Transverse colon (tissue), 4 donors: ENCODE results near the gene CHD2.

Experiments used
- POLR2A ChIP-seq: fragments of 450-650 bp; IDR thresholded peaks from one replicate; pipeline ENCODE4 v1.6.1; 2016; ENCODE audit warnings: antibody characterized with exemption, mild to moderate bottlenecking, moderate library complexity
- POLR2AphosphoS5 ChIP-seq, 3 donors: sonication (generic); formaldehyde crosslinking; IDR thresholded peaks; one replicate each; pipeline ENCODE4 v1.6.1; 2016; ENCODE audit warnings: antibody characterized with exemption in 3 of 3
- TF ChIP-seq, protein P1 (sequence below), 5 experiments: fragments of 200-600 bp in 3 of 5; fragments of 450-650 bp in 2 of 5; sonication (generic) in 3 of 5; IDR thresholded peaks; 1 replicate in 2 of 5; 2 replicates in 3 of 5; pipeline ENCODE4 v1.5.1; 2016 to 2017; ENCODE audit warnings: antibody characterized with exemption in 5 of 5, inconsistent platforms in 3 of 5, mild to moderate bottlenecking in 2 of 5, moderate library complexity in 1 of 5

DNA sequence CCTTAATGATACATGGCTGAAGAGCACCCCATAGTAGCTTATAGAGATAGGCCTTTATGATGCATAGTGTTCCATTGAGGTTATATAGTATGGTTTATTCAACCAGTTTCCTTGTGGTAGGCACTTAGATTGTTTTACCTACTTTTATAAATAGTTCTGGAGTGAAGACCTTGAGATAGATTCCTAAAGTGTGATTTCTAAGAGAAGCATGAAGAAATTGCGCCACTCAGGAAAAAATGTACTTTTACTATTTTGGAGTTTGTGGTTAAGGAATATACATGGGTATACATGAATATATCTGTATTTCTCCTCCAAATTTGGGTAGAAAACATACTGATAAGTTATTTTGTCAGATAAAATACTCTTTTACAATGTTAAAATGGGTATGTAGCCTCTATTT is 70.5 kb downstream of the CHD2 start:
- TF ChIP-seq, protein P1, sequence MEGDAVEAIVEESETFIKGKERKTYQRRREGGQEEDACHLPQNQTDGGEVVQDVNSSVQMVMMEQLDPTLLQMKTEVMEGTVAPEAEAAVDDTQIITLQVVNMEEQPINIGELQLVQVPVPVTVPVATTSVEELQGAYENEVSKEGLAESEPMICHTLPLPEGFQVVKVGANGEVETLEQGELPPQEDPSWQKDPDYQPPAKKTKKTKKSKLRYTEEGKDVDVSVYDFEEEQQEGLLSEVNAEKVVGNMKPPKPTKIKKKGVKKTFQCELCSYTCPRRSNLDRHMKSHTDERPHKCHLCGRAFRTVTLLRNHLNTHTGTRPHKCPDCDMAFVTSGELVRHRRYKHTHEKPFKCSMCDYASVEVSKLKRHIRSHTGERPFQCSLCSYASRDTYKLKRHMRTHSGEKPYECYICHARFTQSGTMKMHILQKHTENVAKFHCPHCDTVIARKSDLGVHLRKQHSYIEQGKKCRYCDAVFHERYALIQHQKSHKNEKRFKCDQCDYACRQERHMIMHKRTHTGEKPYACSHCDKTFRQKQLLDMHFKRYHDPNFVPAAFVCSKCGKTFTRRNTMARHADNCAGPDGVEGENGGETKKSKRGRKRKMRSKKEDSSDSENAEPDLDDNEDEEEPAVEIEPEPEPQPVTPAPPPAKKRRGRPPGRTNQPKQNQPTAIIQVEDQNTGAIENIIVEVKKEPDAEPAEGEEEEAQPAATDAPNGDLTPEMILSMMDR (IDR thresholded peaks at IDR 0.05) = no peak
- no peak for TF ChIP-seq POLR2AphosphoS5 (IDR thresholded peaks at IDR 0.05)
- no peak for TF ChIP-seq POLR2A
